Epidermal melanocyte (primary cell): Measurements from ENCODE around the gene NHLRC1.
"Not testable (repeated sequence)": the region's sequence is repeated elsewhere in the genome, so short reads cannot be mapped to it uniquely, and the experiment has no call there.

Experiments used
- DNase-seq: peaks from one replicate; pipeline ENCODE4 v3.0.0; 2011; ENCODE audit warnings: low spot score; ENCODE audit not compliant: insufficient read length

The NHLRC1 gene

DNA sequence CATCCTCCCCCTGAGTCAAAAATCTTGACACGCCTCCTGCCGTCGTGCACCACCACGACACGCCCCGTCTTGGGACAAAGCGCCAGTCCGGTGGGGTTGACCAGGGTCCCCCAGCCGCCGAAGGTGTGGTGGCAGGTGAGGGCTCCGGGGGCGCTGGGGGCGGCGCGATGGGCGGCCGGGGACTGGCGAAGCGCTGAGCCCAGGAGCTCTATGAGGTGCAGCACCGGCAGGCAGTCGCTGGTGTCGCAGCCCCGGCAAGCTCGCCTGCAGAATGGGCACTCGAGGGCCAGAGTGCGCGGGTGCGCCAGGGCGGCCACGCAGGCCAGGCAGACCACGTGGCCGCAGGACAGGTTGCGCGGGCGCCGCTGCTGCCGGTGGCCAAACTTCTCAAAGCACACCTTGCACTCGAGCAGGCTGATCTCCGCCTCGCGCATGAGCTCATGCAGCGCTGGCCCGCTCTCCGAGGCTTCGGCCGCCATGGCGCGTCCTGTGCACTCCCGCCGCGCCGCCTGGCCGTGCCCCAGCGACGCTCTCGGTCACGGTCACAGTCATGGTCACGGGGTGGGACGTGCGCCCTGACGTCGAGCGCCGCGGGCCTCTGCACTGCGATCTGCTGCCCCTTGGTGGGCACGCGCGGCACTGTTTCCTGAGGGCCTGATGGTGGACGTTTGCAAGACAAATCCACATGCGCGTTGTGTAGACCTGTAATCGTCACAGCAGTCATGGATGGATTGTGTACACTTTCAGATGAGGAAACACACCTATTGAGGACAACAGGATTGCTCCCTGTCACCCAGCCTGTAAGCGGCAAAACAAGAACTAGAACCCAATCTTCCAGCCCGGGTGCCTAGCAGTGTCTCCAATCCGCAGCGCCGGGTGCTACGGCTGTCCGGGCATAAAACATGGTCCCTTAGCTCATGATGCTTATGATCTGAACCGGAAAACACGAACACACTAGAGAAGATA lies at the start of gene NHLRC1:
TSS of gene NHLRC1 (minus strand) at position 550 of the 966 bp plus-strand sequence. CDS start at position 479, 71 bp downstream.
- DNase-seq, result peak; percentile 51

DNA sequence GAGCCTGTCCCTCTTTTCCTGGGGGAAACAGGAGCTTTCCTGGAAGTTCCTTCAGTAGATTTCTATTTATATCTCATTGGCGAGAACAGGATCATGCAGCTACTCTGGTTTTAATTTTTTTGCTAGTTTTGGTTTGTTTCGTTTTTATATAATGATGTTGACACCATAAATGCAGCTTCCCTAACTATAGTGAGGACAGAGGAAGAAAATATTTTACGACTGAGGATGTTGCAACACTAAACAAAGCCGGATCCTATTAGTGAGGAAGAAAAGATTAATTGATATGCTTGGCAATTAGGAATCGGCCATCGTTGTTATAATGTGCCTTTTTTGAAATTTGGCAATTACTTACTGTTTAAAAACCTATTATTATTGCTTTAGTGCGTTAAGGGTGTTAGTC lies 49.4 kb upstream of the NHLRC1 start:
- no peak for DNase-seq

GRCh38 chr6:18168264-18168663 lies 45.8 kb upstream of the NHLRC1 start:
- DNase-seq, result no peak

- DNase-seq, result no peak
These were observed 44.0 kb upstream of the NHLRC1 start for GRCh38 chr6:18166312-18167036.

- DNase-seq, result no peak
These were observed 43.3 kb upstream of the NHLRC1 start for GRCh38 chr6:18165751-18166150.

DNA sequence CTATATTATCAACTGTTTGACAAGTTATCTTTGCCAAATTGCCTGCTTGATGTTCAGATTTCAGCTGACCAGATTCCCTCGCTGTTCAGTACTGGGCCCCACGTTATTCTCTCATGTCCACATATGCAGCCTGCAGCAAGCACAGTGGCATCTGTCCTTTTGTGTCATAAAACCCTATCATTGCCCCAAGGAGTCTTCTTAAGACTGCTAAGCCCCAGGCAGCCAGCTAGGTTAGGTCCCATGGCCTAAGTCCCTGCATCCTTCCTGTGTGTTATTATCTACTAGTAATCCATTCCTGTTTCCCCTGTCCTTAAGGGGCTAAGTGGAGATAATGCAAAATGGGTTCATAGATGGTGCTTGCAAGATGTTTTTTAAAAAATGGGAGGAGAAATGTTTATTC lies 39.9 kb upstream of the NHLRC1 start:
- DNase-seq, result no peak

GRCh38 chr6:18161431-18161830 lies 39.0 kb upstream of the NHLRC1 start:
- DNase-seq, result no peak

DNA sequence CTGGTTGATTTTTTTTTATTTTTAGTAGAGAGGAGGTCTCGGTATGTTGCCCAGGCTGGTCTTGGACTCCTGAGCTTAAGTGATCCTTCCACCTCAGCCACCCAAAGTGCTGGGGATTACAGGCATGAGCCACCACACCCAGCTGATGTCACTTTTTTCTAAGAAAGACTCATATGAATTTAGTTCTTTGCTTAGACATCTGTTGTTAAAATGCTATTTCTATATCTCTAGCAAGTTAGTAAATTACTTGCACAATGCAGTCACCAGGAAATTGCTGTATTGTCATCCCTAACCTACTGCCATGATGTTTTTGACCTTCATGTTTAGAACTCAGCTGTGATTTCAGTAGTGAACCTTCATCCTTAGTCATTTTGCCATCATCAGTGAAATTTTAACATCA lies 38.4 kb upstream of the NHLRC1 start:
- DNase-seq, result no peak

GRCh38 chr6:18155864-18156421 lies 33.5 kb upstream of the NHLRC1 start:
- no peak for DNase-seq

DNA sequence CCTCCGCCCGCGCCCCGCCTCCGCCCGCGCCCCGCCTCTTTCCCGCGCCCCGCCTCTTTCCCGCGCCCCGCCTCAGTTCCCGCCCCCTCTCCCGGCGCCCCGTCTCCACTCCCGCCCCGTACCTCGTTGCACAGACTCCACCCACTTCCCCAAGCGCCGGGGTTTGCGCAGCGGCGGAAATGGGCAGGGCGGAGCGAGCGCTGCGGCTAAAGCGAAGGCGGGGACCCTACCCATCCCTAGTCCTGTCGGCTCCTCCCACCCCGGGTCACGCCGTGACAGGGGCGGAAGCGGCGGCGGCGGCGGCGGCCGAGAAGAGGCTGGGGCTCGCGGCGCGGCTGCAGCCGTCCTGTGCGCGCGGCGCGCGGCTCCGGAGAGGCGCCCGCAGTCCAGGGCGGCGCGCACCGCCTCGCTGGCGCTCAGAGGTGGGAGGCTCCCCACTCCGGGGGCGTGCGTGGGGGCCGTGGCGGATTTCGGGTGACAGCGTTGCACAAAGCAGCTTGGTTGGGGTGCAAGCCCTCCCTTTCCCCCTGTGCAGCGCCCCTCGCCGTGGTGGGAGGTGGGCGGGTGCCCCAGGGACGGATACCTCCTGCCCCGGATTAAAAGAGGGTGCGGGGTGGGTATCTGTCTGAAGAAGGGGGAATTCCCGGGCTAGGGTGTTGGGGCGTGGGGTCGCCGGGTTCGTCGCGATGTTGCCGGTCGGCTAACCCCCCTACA lies 32.8 kb upstream of the NHLRC1 start, which contains the start of gene KDM1B:
TSS of gene KDM1B (plus strand) at position 273 of the 714 bp plus-strand sequence. CDS start 4,474 bp downstream, outside the sequence.
- peak; percentile 98 for DNase-seq

- DNase-seq, result peak; percentile 82
These were observed 32.2 kb upstream of the NHLRC1 start, which contains the start of gene TPMT for GRCh38 chr6:18154507-18155149. TPMT (minus strand) TSS chr6:18155077; CDS start chr6:18149127, 5,950 bp downstream.

DNA sequence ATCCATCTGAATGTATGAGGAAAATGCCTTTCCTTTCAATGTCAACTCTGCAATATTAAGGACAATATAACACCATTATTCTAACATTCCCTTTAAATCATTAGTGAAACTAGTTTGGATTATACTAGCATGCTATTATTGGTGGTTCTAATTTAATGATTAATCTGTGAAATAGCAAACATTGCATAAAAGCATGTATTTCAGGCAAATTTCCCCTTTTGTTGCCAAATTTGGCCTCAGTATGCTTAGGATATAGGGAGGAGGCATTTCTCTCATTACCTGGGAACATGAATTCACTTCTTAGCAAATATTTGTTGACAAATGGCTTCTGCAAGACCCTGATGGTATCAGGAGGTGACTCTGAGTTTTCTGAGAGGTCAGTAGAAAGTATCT lies 30.8 kb upstream of the NHLRC1 start:
- DNase-seq, result no peak

DNA sequence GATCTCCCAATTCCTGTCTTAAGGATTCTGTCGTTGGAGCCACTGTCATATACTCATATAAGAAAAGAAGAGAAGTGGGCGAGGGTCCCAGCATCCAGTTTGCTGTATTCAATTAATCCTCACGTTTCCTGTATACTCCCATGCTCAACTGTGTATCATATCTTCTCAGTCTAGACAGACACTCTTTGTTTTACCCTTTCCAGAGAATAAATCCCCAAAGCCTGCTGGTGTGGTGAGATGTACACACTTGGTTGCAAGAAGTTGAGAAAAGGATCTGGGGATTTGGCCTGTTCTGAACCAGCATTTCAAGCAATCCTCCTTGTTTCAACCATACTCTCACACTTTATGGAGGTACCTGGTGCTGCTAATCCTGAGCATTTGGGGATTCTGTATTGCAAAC lies 29.3 kb upstream of the NHLRC1 start:
- DNase-seq, result no peak

DNA sequence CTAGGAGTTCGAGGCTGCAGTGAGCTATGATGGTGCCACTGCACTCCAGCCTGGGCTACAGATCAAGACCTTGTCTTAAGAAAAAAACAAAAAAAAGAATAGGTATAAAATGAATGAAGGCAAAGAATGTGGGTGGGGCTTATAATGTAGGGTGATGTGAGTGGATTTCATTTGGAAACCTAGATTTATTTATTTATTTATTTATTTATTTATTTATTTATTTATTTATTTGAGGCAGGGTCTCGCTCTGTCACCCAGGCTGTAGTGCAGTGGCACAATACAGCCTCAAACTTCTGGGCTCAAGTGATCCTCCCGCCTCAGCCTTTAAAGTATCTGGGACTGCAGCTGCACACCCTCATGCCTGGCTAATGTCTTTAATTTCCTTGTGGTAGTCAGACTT lies 28.9 kb upstream of the NHLRC1 start:
- DNase-seq, result not testable (repeated sequence)

DNA sequence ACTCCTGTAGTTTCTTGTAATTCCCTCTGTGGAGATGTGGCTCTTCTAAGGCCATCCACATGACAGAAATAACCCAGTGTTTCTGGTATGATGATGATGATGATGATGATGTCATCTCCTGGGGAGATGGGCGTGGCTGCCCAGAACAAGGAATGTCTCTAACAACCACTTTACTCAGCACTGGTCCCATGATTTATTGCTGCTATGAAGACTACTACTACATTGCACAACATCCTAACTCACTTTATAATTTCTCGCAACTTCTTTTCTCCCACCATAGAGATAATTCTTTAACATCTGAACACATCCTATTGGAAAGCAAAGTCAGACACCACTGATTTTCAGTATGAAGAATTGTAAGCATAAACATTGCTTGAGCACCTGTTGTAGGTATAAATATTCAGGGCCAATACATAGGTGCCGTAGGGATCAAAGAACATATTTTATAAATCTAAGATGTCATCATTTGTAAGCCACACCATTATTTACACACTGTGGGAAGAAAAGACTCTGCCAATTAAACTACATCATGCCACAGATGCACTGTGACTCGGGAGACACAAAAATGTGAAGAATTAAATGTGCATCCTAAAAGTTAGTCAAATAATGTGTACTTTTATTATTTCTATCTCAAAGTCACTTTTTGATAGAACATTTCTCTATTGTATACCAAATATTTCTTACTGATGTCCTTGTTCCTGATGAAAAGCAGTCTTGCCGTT lies 26.0 kb upstream of the NHLRC1 start:
- no peak for DNase-seq

GRCh38 chr6:18147616-18148015 lies 25.1 kb upstream of the NHLRC1 start:
- no peak for DNase-seq

DNA sequence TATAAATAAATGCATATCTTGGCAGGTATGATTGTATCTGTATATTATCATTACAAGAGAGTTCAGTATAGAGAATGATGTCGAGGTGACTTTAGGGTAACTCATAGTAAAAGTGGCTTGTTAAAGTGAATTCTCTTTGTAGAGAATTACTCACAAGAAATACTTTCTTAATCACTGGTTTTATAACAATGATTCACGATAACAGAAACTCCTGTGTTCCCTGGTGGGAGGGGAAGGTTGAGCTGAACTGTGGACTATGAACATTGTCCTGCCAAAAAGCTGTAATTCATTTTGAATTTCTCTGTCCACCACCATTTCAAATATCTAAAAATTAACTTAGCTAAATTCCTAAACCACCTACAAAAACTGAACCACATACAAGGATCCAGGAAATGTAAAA lies 24.7 kb upstream of the NHLRC1 start:
- no peak for DNase-seq

GRCh38 chr6:18142591-18142861 lies 20.0 kb upstream of the NHLRC1 start:
- DNase-seq, result no peak

- DNase-seq, result no peak
These were observed 19.5 kb upstream of the NHLRC1 start for GRCh38 chr6:18141805-18142590.
